GM23338 (cell line): Measurements from ENCODE around the gene INCA1. TPM values are rescaled to one million over a fixed set of nuclear protein-coding genes. Genes with fewer than 3 reads are reported as not detected.

ENCODE experiments used
- ATAC-seq: fragments of 200-7000 bp; cut with Tn5 transposase; 3 replicates; pipeline ENCODE4 v1.9.1; 2020
- DNase-seq: peaks from one replicate; pipeline ENCODE4 v3.0.0-alpha.2; 2015; ENCODE audit warnings: low spot score
- H2AFZ ChIP-seq: fragments of 200-600 bp; sonication (generic); 2 replicates; pipeline ENCODE4 v1.8.0; 2016; ENCODE audit warnings: antibody characterized with exemption, mild to moderate bottlenecking, moderate library complexity
- H3F3A ChIP-seq: fragments of 200-600 bp; sonication (generic); replicated peaks from 2 replicates; pipeline ENCODE4 v1.8.0; 2017; ENCODE audit warnings: antibody characterized with exemption, mixed run types, low read depth
- H3K27ac ChIP-seq: fragments of 200-600 bp; sonication (generic); 2 replicates; pipeline ENCODE4 v1.6.1; 2016; ENCODE audit warnings: low read depth
- H3K27me3 ChIP-seq: fragments of 200-600 bp; sonication (generic); 2 replicates; pipeline ENCODE4 v1.8.0; 2016; ENCODE audit warnings: mild to moderate bottlenecking, mixed run types, moderate library complexity; ENCODE audit not compliant: insufficient read depth
- H3K36me3 ChIP-seq: fragments of 200-600 bp; sonication (generic); 2 replicates; pipeline ENCODE4 v1.8.0; 2016; ENCODE audit warnings: mild to moderate bottlenecking; ENCODE audit not compliant: insufficient read depth
- H3K4me1 ChIP-seq: fragments of 200-600 bp; sonication (generic); 2 replicates; pipeline ENCODE4 v1.8.0; 2016; ENCODE audit warnings: mild to moderate bottlenecking, moderate library complexity; ENCODE audit not compliant: insufficient read depth
- H3K4me2 ChIP-seq: fragments of 200-600 bp; sonication (generic); 2 replicates; pipeline ENCODE4 v1.7.1; 2017; ENCODE audit warnings: mixed run types
- H3K4me3 ChIP-seq: fragments of 200-600 bp; sonication (generic); 2 replicates; pipeline ENCODE4 v1.6.1; 2016; ENCODE audit warnings: mixed run types
- H3K79me2 ChIP-seq: fragments of 200-600 bp; sonication (generic); replicated peaks from 2 replicates; pipeline ENCODE4 v1.8.0; 2017; ENCODE audit warnings: mild to moderate bottlenecking; ENCODE audit not compliant: insufficient read depth
- H3K9me2 ChIP-seq: fragments of 200-600 bp; sonication (generic); 2 replicates; pipeline ENCODE4 v1.8.0; 2017; ENCODE audit not compliant: insufficient read depth
- H4K20me1 ChIP-seq: fragments of 200-600 bp; sonication (generic); replicated peaks from 2 replicates; pipeline ENCODE4 v1.8.0; 2017; ENCODE audit warnings: mild to moderate bottlenecking; ENCODE audit not compliant: insufficient read depth
- H3K27ac Mint-ChIP-seq: 2 replicates; pipeline ENCODE4 v1.8.0; 2020; ENCODE audit warnings: inconsistent platforms, mild to moderate bottlenecking, moderate library complexity, mixed read lengths
- H3K27me3 Mint-ChIP-seq: 3 replicates; pipeline ENCODE4 v1.8.0; 2022; ENCODE audit warnings: low read depth, mild to moderate bottlenecking, moderate library complexity, mixed read lengths, inconsistent platforms; ENCODE audit not compliant: insufficient read depth, poor library complexity
- H3K36me3 Mint-ChIP-seq: 3 replicates; pipeline ENCODE4 v1.8.0; 2021; ENCODE audit warnings: low read depth, mild to moderate bottlenecking, inconsistent platforms, moderate library complexity, mixed read lengths
- H3K4me1 Mint-ChIP-seq: 3 replicates; pipeline ENCODE4 v1.8.0; 2020; ENCODE audit warnings: mild to moderate bottlenecking, inconsistent platforms, mixed read lengths
- H3K4me3 Mint-ChIP-seq: 3 replicates; pipeline ENCODE4 v1.8.0; 2021; ENCODE audit warnings: moderate library complexity, mild to moderate bottlenecking, inconsistent platforms, mixed read lengths
- H3K9me3 Mint-ChIP-seq: 3 replicates; pipeline ENCODE4 v1.8.0; 2020; ENCODE audit warnings: moderate library complexity, mild to moderate bottlenecking, inconsistent platforms, mixed read lengths
- CREB1 ChIP-seq: fragments of 250-450 bp; sonication (Bioruptor Pico); IDR thresholded peaks from 2 replicates; pipeline ENCODE4 v1.5.0; 2020; ENCODE audit warnings: low read depth, mild to moderate bottlenecking, moderate library complexity
- CTCF ChIP-seq, 2 experiments: fragments of 200-600 bp in 1 of 2; sonication (generic) in 1 of 2; conservative IDR thresholded peaks; 2 replicates each; pipeline versions ENCODE4 v1.5.1 to v1.6.1; 2016 to 2017; ENCODE audit warnings: antibody characterized with exemption in 2 of 2, low read depth in 2 of 2, mild to moderate bottlenecking in 2 of 2, moderate library complexity in 1 of 2
- ETS1 ChIP-seq: IDR thresholded peaks from 2 replicates; pipeline ENCODE4 v1.6.1; 2016; ENCODE audit warnings: antibody characterized with exemption
- EZH2 ChIP-seq: fragments of 200-600 bp; sonication (generic); IDR thresholded peaks from one replicate; pipeline ENCODE4 v1.8.0; 2017; ENCODE audit warnings: antibody characterized with exemption, mild to moderate bottlenecking, low read depth; ENCODE audit not compliant: unreplicated experiment
- EZH2phosphoT487 ChIP-seq: fragments of 200-600 bp; sonication (generic); IDR thresholded peaks from one replicate; pipeline ENCODE4 v1.8.1; 2018; ENCODE audit warnings: antibody characterized with exemption; ENCODE audit not compliant: unreplicated experiment
- NANOG ChIP-seq: IDR thresholded peaks from 2 replicates; pipeline ENCODE4 v1.6.1; 2016; ENCODE audit warnings: antibody characterized with exemption, borderline replicate concordance
- POLR2AphosphoS5 ChIP-seq: IDR thresholded peaks from 2 replicates; pipeline ENCODE4 v1.6.1; 2016; ENCODE audit warnings: antibody characterized with exemption, low read depth
- ZNF114 ChIP-seq: fragments of 250-450 bp; sonication (Bioruptor Pico); IDR thresholded peaks from 2 replicates; pipeline ENCODE4 v1.5.0; 2020; ENCODE audit warnings: mild to moderate bottlenecking, moderate library complexity
- ZNF331 ChIP-seq: fragments of 250-450 bp; sonication (Bioruptor Pico); IDR thresholded peaks from 2 replicates; pipeline ENCODE4 v1.5.0; 2020; ENCODE audit warnings: low read depth, mild to moderate bottlenecking, moderate library complexity
- ZNF462 ChIP-seq: fragments of 250-450 bp; sonication (Bioruptor Pico); IDR thresholded peaks from 2 replicates; pipeline ENCODE4 v1.5.0; 2020; ENCODE audit warnings: mild to moderate bottlenecking, moderate library complexity
- polyA plus RNA-seq: library from polyadenylated mRNA; unstranded; fragments of >200 nt; fragmentation: Nextera tagmentation; extraction: Ambion mirVana; gene quantifications from 2 replicates; pipeline ENCODE4 v1.2.1, GENCODE V29; 2016
- total RNA-seq: library from RNA; depleted of rRNA; stranded (reverse); fragments of >200 nt; shearing (Covaris generic); gene quantifications from 2 replicates; pipeline ENCODE4 v1.2.3, GENCODE V29; 2014

Gene INCA1
- total and polyA plus RNA-seq, 2 experiments from 2014 or later = 1.3 TPM; not detected in 1

- Histone ChIP-seq H3K27me3 (no peaks in the 10 kb centered on the region), H4K20me1 (0 out of 2 replicates have a peak, but pooled peaks cover 9% of the 10 kb centered on the region), H3K9me2 (no peaks in the 10 kb centered on the region), H3K36me3 (no peaks in the 10 kb centered on the region; the same call in 1 of the 2 replicates), H3K79me2 (peaks cover 38% of the 10 kb centered on the region), H3F3A (peaks cover 16% of the 10 kb centered on the region; the same call in 1 of the 2 replicates), H3K27ac (peak overlapping the region; percentile 97), H2AFZ (no peak overlapping the region; the same call in 1 of the 2 replicates), H3K4me1 (peaks cover 18% of the 10 kb centered on the region), H3K4me2 (peak overlapping the region; percentile 86), H3K4me3 (peak overlapping the region; percentile 69)
- Mint-ChIP-seq H3K27ac (no peak overlapping the region; the same call in 1 of the 2 replicates), H3K36me3 (peaks cover 61% of the 10 kb centered on the region), H3K27me3 (peaks cover 21% of the 10 kb centered on the region), H3K9me3 (peaks cover 18% of the 10 kb centered on the region), H3K4me1 (peaks cover 23% of the 10 kb centered on the region), H3K4me3 (no peak overlapping the region)
- DNase-seq (peak; percentile 99), ATAC-seq (peak; percentile 86)
- TF ChIP-seq EZH2phosphoT487 = no peak
- TF ChIP-seq CREB1 (CRISPR knock-in tag) = peak; percentile 64
- TF ChIP-seq ZNF331 (CRISPR knock-in tag) = no peak
Measured at GRCh38 chr17:4966844-4967538, 30.3 kb downstream of the INCA1 start.

GRCh38 chr17:4965311-4965986, 31.9 kb downstream of the INCA1 start:
- Mint-ChIP-seq H3K4me1 (peaks cover 26% of the 10 kb centered on the region), H3K27ac (no peak overlapping the region; the same call in 1 of the 2 replicates)
- TF ChIP-seq ZNF114 = no peak
- TF ChIP-seq NANOG = no peak
- TF ChIP-seq ZNF462 (CRISPR knock-in tag) = no peak
- no peak for TF ChIP-seq ZNF331 (CRISPR knock-in tag)
- no peak for TF ChIP-seq POLR2AphosphoS5
- no peak for TF ChIP-seq CTCF (conservative IDR thresholded peaks at IDR 0.05; ENCODE audit: low read depth in 2 of 2)
- TF ChIP-seq ETS1 = no peak
- TF ChIP-seq EZH2phosphoT487 = no peak
- no peak for TF ChIP-seq EZH2

More at GRCh38 chr17:4965311-4965986, 31.9 kb downstream of the INCA1 start:
- Mint-ChIP-seq H3K36me3 (peaks cover 55% of the 10 kb centered on the region), H3K9me3 (peaks cover 18% of the 10 kb centered on the region), H3K27me3 (peaks cover 18% of the 10 kb centered on the region), H3K4me3 (peak overlapping the region; percentile 54; the same call in 2 of the 3 replicates)
- H3K4me2 ChIP-seq = peak overlapping the region; percentile 86; the same call in 1 of the 2 replicates
- DNase-seq = no peak
- H3K9me2 ChIP-seq = no peaks in the 10 kb centered on the region
- 0 out of 2 replicates have a peak, but pooled peaks cover under 1% of the 10 kb centered on the region for H4K20me1 ChIP-seq
- peaks cover 38% of the 10 kb centered on the region for H3K79me2 ChIP-seq
- H2AFZ ChIP-seq = no peak overlapping the region
- no peak for ATAC-seq
- H3K27ac ChIP-seq = no peak overlapping the region
- peaks cover 16% of the 10 kb centered on the region; the same call in 1 of the 2 replicates for H3F3A ChIP-seq
- no peak overlapping the region for H3K4me3 ChIP-seq
- no peaks in the 10 kb centered on the region; the same call in 1 of the 2 replicates for H3K36me3 ChIP-seq
- peaks cover 22% of the 10 kb centered on the region for H3K4me1 ChIP-seq
- H3K27me3 ChIP-seq = no peaks in the 10 kb centered on the region
